Hepatocyte (in vitro differentiated cells): ENCODE data around the gene LALBA. TPM values are rescaled to one million over a fixed set of nuclear protein-coding genes. Genes with fewer than 3 reads are reported as not detected.
A peak's percentile ranks its signal among the peaks of the same experiment; 100 is the strongest.
"Not testable (repeated sequence)": the region's sequence is repeated elsewhere in the genome, so short reads cannot be mapped to it uniquely, and the experiment has no call there.

Experiments used
- DNase-seq: peaks from one replicate; pipeline ENCODE4 v3.0.0-alpha.2; 2016; ENCODE audit warnings: low spot score
- H2AFZ ChIP-seq: fragments of 200-600 bp; sonication (generic); 2 replicates; pipeline ENCODE4 v1.6.0; 2016; ENCODE audit warnings: antibody characterized with exemption, mild to moderate bottlenecking
- H3K27ac ChIP-seq: fragments of 200-600 bp; sonication (generic); 2 replicates; pipeline ENCODE4 v1.5.1; 2016; ENCODE audit warnings: mild to moderate bottlenecking
- H3K27me3 ChIP-seq: fragments of 200-600 bp; sonication (generic); 2 replicates; pipeline ENCODE4 v1.6.1; 2016
- H3K36me3 ChIP-seq: fragments of 200-600 bp; sonication (generic); replicated peaks from 2 replicates; pipeline ENCODE4 v1.5.1; 2016; ENCODE audit warnings: low read depth; ENCODE audit not compliant: insufficient read depth
- H3K4me1 ChIP-seq: fragments of 200-600 bp; sonication (generic); 2 replicates; pipeline ENCODE4 v1.5.1; 2016; ENCODE audit warnings: mild to moderate bottlenecking, moderate library complexity; ENCODE audit not compliant: insufficient read depth
- H3K4me2 ChIP-seq: fragments of 200-600 bp; sonication (generic); 2 replicates; pipeline ENCODE4 v1.6.0; 2016
- H3K4me3 ChIP-seq: fragments of 200-600 bp; sonication (generic); 2 replicates; pipeline ENCODE4 v1.5.1; 2016; ENCODE audit warnings: mild to moderate bottlenecking
- H3K79me2 ChIP-seq: fragments of 200-600 bp; sonication (generic); 2 replicates; pipeline ENCODE4 v1.6.0; 2017; ENCODE audit warnings: mild to moderate bottlenecking
- H3K9me2 ChIP-seq: fragments of 200-600 bp; sonication (generic); replicated peaks from 2 replicates; pipeline ENCODE4 v1.6.0; 2017; ENCODE audit warnings: mild to moderate bottlenecking; ENCODE audit not compliant: insufficient read depth
- H3K9me3 ChIP-seq: fragments of 200-600 bp; sonication (generic); 2 replicates; pipeline ENCODE4 v1.5.1; 2016; ENCODE audit warnings: low read depth, mild to moderate bottlenecking
- H4K20me1 ChIP-seq: fragments of 200-600 bp; sonication (generic); 2 replicates; pipeline ENCODE4 v1.6.0; 2016; ENCODE audit warnings: mild to moderate bottlenecking; ENCODE audit not compliant: insufficient read depth, poor library complexity, severe bottlenecking
- EZH2 ChIP-seq: fragments of 200-600 bp; sonication (generic); IDR thresholded peaks from 2 replicates; pipeline ENCODE4 v1.6.1; 2016; ENCODE audit warnings: antibody characterized with exemption, mild to moderate bottlenecking, borderline replicate concordance
- EZH2phosphoT487 ChIP-seq: fragments of 200-600 bp; sonication (generic); IDR thresholded peaks from one replicate; pipeline ENCODE4 v1.6.1; 2018; ENCODE audit warnings: antibody characterized with exemption, mild to moderate bottlenecking, low read depth, moderate library complexity; ENCODE audit not compliant: unreplicated experiment, severe bottlenecking
- WGBS: methylation state at CpG from one replicate; pipeline ENCODE4 v1.1.6; 2016; ENCODE audit warnings: low lambda C conversion rate; ENCODE audit errors: missing lambda C conversion rate; 5-methylcytosine and 5-hydroxymethylcytosine counted together
- polyA plus RNA-seq: library from polyadenylated mRNA; unstranded; fragments of >200 nt; fragmentation: Nextera tagmentation; extraction: Ambion mirVana; gene quantifications from 2 replicates; pipeline ENCODE4 v1.2.1, GENCODE V29; 2016
- total RNA-seq: library from RNA; depleted of rRNA; stranded (reverse); fragments of >200 nt; gene quantifications from 2 replicates; pipeline ENCODE4 v1.2.3, GENCODE V29; 2014
- TF ChIP-seq, protein P1 (sequence below): fragments of 200-600 bp; sonication (generic); IDR thresholded peaks from 2 replicates; pipeline ENCODE4 v1.5.1; 2016; ENCODE audit warnings: antibody characterized with exemption, mild to moderate bottlenecking; ENCODE audit not compliant: poor library complexity

Gene LALBA
- total and polyA plus RNA-seq, 2 experiments from 2014 or later: 0.16 TPM; not detected in 1

GRCh38 chr12:48551636-48552035, 18.2 kb downstream of the LALBA start:
- not testable (repeated sequence) for H3K9me3 ChIP-seq, H3K4me1 ChIP-seq, H3K79me2 ChIP-seq, H3K27ac ChIP-seq, H3K4me3 ChIP-seq, DNase-seq, H3K9me2 ChIP-seq, H3K4me2 ChIP-seq, H3K27me3 ChIP-seq, H3K36me3 ChIP-seq, H4K20me1 ChIP-seq, H2AFZ ChIP-seq
- WGBS: 94% methylated on average over 13 of the region's 13 CpGs

GRCh38 chr12:48547012-48547411, 22.8 kb downstream of the LALBA start:
- H3K79me2 ChIP-seq, H2AFZ ChIP-seq, H3K36me3 ChIP-seq, H3K9me3 ChIP-seq, H3K27me3 ChIP-seq, H3K4me1 ChIP-seq, H3K27ac ChIP-seq, H3K9me2 ChIP-seq, H3K4me2 ChIP-seq, H3K4me3 ChIP-seq, DNase-seq, H4K20me1 ChIP-seq: not testable (repeated sequence)
- 88% methylated on average over 3 of the region's 3 CpGs for WGBS

DNA sequence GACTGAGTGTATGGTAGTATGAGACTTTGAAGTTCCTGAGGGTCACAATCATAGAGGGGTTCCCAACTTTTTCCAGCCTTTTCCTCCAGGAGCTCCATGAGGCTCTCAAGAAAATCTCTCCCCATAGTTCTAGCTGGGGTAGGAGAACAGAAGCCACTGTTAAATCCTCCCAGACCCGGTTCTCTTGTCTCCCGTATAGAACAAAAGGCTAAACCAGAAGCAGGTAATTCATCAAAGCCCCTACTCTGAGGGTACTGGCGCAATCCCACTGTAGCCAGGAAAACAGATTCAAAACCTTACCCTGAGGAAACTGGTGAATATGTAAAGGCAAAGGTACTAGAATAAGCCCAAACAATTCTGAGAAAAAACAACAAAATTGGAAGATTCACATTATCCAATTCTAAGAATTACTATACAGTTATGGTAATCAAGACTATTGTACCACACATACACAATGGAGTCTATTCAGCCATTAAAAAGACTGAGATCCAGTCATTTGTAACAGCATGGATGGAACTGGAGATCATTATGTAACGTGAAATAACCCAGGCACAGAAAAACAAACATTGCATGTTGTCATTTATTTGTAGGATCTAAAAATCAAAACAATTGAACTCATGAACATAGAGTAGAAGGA, 23.9 kb downstream of the LALBA start:
- Histone ChIP-seq H3K36me3 (no peaks in the 10 kb centered on the region), H3K79me2 (no peaks in the 10 kb centered on the region), H4K20me1 (no peaks in the 10 kb centered on the region), H3K4me1 (no peaks in the 10 kb centered on the region), H3K27me3 (no peaks in the 10 kb centered on the region), H3K9me2 (no peaks in the 10 kb centered on the region), H3K4me3 (no peak overlapping the region), H3K27ac (no peak overlapping the region), H3K9me3 (no peaks in the 10 kb centered on the region), H3K4me2 (no peak overlapping the region), H2AFZ (no peak overlapping the region)
- WGBS: 70% methylated on average over 4 of the region's 4 CpGs
- DNase-seq: no peak
- no peak for TF ChIP-seq EZH2
- no peak for TF ChIP-seq EZH2phosphoT487
- TF ChIP-seq, protein P1, sequence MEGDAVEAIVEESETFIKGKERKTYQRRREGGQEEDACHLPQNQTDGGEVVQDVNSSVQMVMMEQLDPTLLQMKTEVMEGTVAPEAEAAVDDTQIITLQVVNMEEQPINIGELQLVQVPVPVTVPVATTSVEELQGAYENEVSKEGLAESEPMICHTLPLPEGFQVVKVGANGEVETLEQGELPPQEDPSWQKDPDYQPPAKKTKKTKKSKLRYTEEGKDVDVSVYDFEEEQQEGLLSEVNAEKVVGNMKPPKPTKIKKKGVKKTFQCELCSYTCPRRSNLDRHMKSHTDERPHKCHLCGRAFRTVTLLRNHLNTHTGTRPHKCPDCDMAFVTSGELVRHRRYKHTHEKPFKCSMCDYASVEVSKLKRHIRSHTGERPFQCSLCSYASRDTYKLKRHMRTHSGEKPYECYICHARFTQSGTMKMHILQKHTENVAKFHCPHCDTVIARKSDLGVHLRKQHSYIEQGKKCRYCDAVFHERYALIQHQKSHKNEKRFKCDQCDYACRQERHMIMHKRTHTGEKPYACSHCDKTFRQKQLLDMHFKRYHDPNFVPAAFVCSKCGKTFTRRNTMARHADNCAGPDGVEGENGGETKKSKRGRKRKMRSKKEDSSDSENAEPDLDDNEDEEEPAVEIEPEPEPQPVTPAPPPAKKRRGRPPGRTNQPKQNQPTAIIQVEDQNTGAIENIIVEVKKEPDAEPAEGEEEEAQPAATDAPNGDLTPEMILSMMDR: no peak

GRCh38 chr12:48542300-48542928, 27.4 kb downstream of the LALBA start:
- Histone ChIP-seq H3K4me1 (no peaks in the 10 kb centered on the region), H3K4me2 (no peak overlapping the region), H2AFZ (no peak overlapping the region), H3K27me3 (no peaks in the 10 kb centered on the region), H3K9me2 (no peaks in the 10 kb centered on the region), H3K4me3 (no peak overlapping the region), H3K36me3 (no peaks in the 10 kb centered on the region), H3K27ac (no peak overlapping the region), H3K79me2 (no peaks in the 10 kb centered on the region), H3K9me3 (no peaks in the 10 kb centered on the region), H4K20me1 (no peaks in the 10 kb centered on the region)
- no peak for TF ChIP-seq EZH2phosphoT487
- TF ChIP-seq, protein P1: peak; percentile 47
- peak; percentile 25 for DNase-seq
- WGBS: 64% methylated on average over 8 of the region's 8 CpGs
